Activated CD4-positive, alpha-beta T cell treated with anti-CD3 and anti-CD28 coated beads, Interleukin-2, amount 50 U/mL, for 1 hour (primary cell): ENCODE measurements around the gene EPO.
"Not testable (repeated sequence)": the region's sequence is repeated elsewhere in the genome, so short reads cannot be mapped to it uniquely, and the experiment has no call there.

Experiments used
- DNase-seq: peaks from one replicate; pipeline ENCODE4 v3.0.0-alpha.2; 2020

The EPO gene

GRCh38 chr7:100705753-100706671 is 14.3 kb upstream of the EPO start, which contains the start of gene POP7:
POP7 (plus strand) TSS chr7:100706121; CDS start chr7:100706831, 710 bp downstream.
- peak; percentile 98 for DNase-seq

GRCh38 chr7:100706672-100707311 is 13.5 kb upstream of the EPO start:
- no peak for DNase-seq

GRCh38 chr7:100708395-100708794 is 11.9 kb upstream of the EPO start:
- DNase-seq, result no peak

- DNase-seq, result no peak
These were observed 9.8 kb upstream of the EPO start for GRCh38 chr7:100710452-100710851.

- no peak for DNase-seq
These were observed 8.9 kb upstream of the EPO start for GRCh38 chr7:100711369-100711768.

GRCh38 chr7:100714725-100715124 is 5.5 kb upstream of the EPO start:
- DNase-seq, result no peak

GRCh38 chr7:100717073-100717472 is 3.2 kb upstream of the EPO start:
- not testable (repeated sequence) for DNase-seq

GRCh38 chr7:100719523-100720278 is 567 bp upstream of the EPO start:
- no peak for DNase-seq

GRCh38 chr7:100720671-100721504 is 620 bp downstream of the EPO start:
- DNase-seq, result no peak

- DNase-seq, result no peak
These were observed 1.2 kb downstream of the EPO start for GRCh38 chr7:100721505-100721812.

GRCh38 chr7:100722480-100723212 is 2.4 kb downstream of the EPO start:
- DNase-seq, result no peak

GRCh38 chr7:100723732-100724275 is 3.5 kb downstream of the EPO start:
- no peak for DNase-seq

- not testable (repeated sequence) for DNase-seq
These were observed 4.1 kb downstream of the EPO start for GRCh38 chr7:100724364-100724763.

- no peak for DNase-seq
These were observed 6.9 kb downstream of the EPO start for GRCh38 chr7:100726996-100727761.

GRCh38 chr7:100728196-100728595 is 7.9 kb downstream of the EPO start:
- DNase-seq, result no peak

GRCh38 chr7:100730136-100730800 is 10.0 kb downstream of the EPO start:
- DNase-seq, result no peak

- DNase-seq, result no peak
These were observed 11.8 kb downstream of the EPO start for GRCh38 chr7:100731937-100732636.

- no peak for DNase-seq
These were observed 15.5 kb downstream of the EPO start for GRCh38 chr7:100735730-100736129.

- no peak for DNase-seq
These were observed 16.4 kb downstream of the EPO start for GRCh38 chr7:100736671-100737070.

- no peak for DNase-seq
These were observed 19.7 kb downstream of the EPO start for GRCh38 chr7:100739934-100740333.
